SU-DHL-6 (cell line): Measurements from ENCODE around the gene ZSCAN22.

Source experiments
- H2AFZ ChIP-seq: fragments of 200-600 bp; sonication (generic); 2 replicates; pipeline ENCODE4 v1.6.1; 2014; ENCODE audit warnings: low read depth, mild to moderate bottlenecking, moderate library complexity, mixed read lengths, antibody characterized with exemption, low read length; ENCODE audit not compliant: severe bottlenecking
- H3F3A ChIP-seq: fragments of 200-600 bp; shearing (Covaris generic); 2 replicates; pipeline ENCODE4 v1.6.0; 2016; ENCODE audit warnings: antibody characterized with exemption, mild to moderate bottlenecking; ENCODE audit not compliant: insufficient read depth
- H3K27ac ChIP-seq: fragments of 200-600 bp; sonication (generic); 2 replicates; pipeline ENCODE4 v1.5.1; 2016; ENCODE audit warnings: low read depth, mild to moderate bottlenecking, low read length, moderate library complexity, mixed read lengths
- H3K27me3 ChIP-seq: fragments of 200-600 bp; sonication (generic), shearing (Covaris generic); 2 replicates; pipeline ENCODE4 v1.6.0; 2014; ENCODE audit warnings: mild to moderate bottlenecking, low read length
- H3K36me3 ChIP-seq: fragments of 200-600 bp; sonication (generic); 2 replicates; pipeline ENCODE4 v1.6.1; 2014; ENCODE audit warnings: mild to moderate bottlenecking, low read length, mixed read lengths
- H3K4me2 ChIP-seq: fragments of 300-600, 200-600 bp; shearing (Covaris generic), sonication (generic); 2 replicates; pipeline ENCODE4 v1.6.0; 2014; ENCODE audit warnings: low read length, low read depth, mild to moderate bottlenecking; ENCODE audit not compliant: poor library complexity, severe bottlenecking
- H3K4me3 ChIP-seq: fragments of 200-600 bp; sonication (generic); 2 replicates; pipeline ENCODE4 v1.5.1; 2014; ENCODE audit warnings: antibody characterized with exemption, low read length, mild to moderate bottlenecking, mixed read lengths; ENCODE audit not compliant: insufficient read depth, poor library complexity, severe bottlenecking
- H3K79me2 ChIP-seq: fragments of 200-600 bp; sonication (generic); 2 replicates; pipeline ENCODE4 v1.6.1; 2014; ENCODE audit warnings: mild to moderate bottlenecking, low read length, moderate library complexity; ENCODE audit not compliant: insufficient read depth
- H3K9ac ChIP-seq: fragments of 200-600 bp; sonication (generic); 2 replicates; pipeline ENCODE4 v1.7.0; 2014; ENCODE audit warnings: mild to moderate bottlenecking, low read length
- H3K9me2 ChIP-seq: fragments of 200-600 bp; sonication (generic); replicated peaks from 2 replicates; pipeline ENCODE4 v1.6.1; 2014; ENCODE audit warnings: low read length; ENCODE audit not compliant: insufficient read depth
- H3K9me3 ChIP-seq: fragments of 200-600 bp; sonication (generic); 2 replicates; pipeline ENCODE4 v1.6.1; 2014; ENCODE audit warnings: low read length, mixed read lengths; ENCODE audit not compliant: insufficient read depth
- H4K20me1 ChIP-seq: fragments of 200-600 bp; sonication (generic); 2 replicates; pipeline ENCODE4 v1.6.1; 2014; ENCODE audit warnings: low read depth, mild to moderate bottlenecking, antibody characterized with exemption, low read length, moderate library complexity, mixed read lengths
- CTCF ChIP-seq: fragments of 200-600 bp; sonication (generic); IDR thresholded peaks from one replicate; pipeline ENCODE4 v1.5.1; 2017; ENCODE audit warnings: antibody characterized with exemption, mild to moderate bottlenecking, low read length, moderate library complexity; ENCODE audit not compliant: insufficient read depth, poor library complexity, severe bottlenecking
- EZH2phosphoT487 ChIP-seq: fragments of 200-600 bp; sonication (generic), shearing (Covaris generic); conservative IDR thresholded peaks from 2 replicates; pipeline ENCODE4 v1.6.1; 2018; ENCODE audit warnings: mild to moderate bottlenecking, antibody characterized with exemption, low read length, moderate library complexity, mixed read lengths

The ZSCAN22 gene

GRCh38 chr19:58311345-58311865, 15.4 kb upstream of the ZSCAN22 start:
- peaks cover 30% of the 10 kb centered on the region for H3K79me2 ChIP-seq
- no peaks in the 10 kb centered on the region for H3K9me2 ChIP-seq
- no peaks in the 10 kb centered on the region for H3K27me3 ChIP-seq
- TF ChIP-seq EZH2phosphoT487 (no peak), CTCF (no peak)
- H3F3A ChIP-seq = no peaks in the 10 kb centered on the region
- H3K9me3 ChIP-seq = no peaks in the 10 kb centered on the region
- peaks cover 2% of the 10 kb centered on the region; the same call in 1 of the 2 replicates for H4K20me1 ChIP-seq
- no peak overlapping the region for H2AFZ ChIP-seq
- no peak overlapping the region for H3K27ac ChIP-seq
- H3K9ac ChIP-seq = no peak overlapping the region
- no peak overlapping the region for H3K4me3 ChIP-seq
- H3K4me2 ChIP-seq = no peak overlapping the region
- peaks cover 40% of the 10 kb centered on the region for H3K36me3 ChIP-seq

GRCh38 chr19:58315580-58315979, 11.2 kb upstream of the ZSCAN22 start:
- no peak overlapping the region for H2AFZ ChIP-seq
- H3K9ac ChIP-seq = no peak overlapping the region
- no peak overlapping the region for H3K27ac ChIP-seq
- no peak overlapping the region for H3K4me2 ChIP-seq
- H3K9me3 ChIP-seq = no peaks in the 10 kb centered on the region
- H3K36me3 ChIP-seq = peaks cover 18% of the 10 kb centered on the region
- 0 out of 2 replicates have a peak, but pooled peaks cover 4% of the 10 kb centered on the region for H3F3A ChIP-seq
- H3K27me3 ChIP-seq = no peaks in the 10 kb centered on the region
- H3K79me2 ChIP-seq = 0 out of 2 replicates have a peak, but pooled peaks cover 10% of the 10 kb centered on the region
- no peaks in the 10 kb centered on the region for H3K9me2 ChIP-seq
- H3K4me3 ChIP-seq = no peak overlapping the region
- no peaks in the 10 kb centered on the region; the same call in 1 of the 2 replicates for H4K20me1 ChIP-seq
- no peak for TF ChIP-seq CTCF
- no peak for TF ChIP-seq EZH2phosphoT487

- Histone ChIP-seq H3K9me2 (no peaks in the 10 kb centered on the region), H3K9ac (no peak overlapping the region), H3K27ac (no peak overlapping the region), H2AFZ (no peak overlapping the region), H4K20me1 (no peaks in the 10 kb centered on the region), H3K9me3 (no peaks in the 10 kb centered on the region), H3F3A (0 out of 2 replicates have a peak, but pooled peaks cover 4% of the 10 kb centered on the region), H3K79me2 (no peaks in the 10 kb centered on the region), H3K36me3 (peaks cover 8% of the 10 kb centered on the region), H3K4me2 (no peak overlapping the region), H3K4me3 (no peak overlapping the region), H3K27me3 (no peaks in the 10 kb centered on the region)
- no peak for TF ChIP-seq CTCF
Measured at GRCh38 chr19:58317476-58318072, 9.2 kb upstream of the ZSCAN22 start.
